Type B pancreatic cell (in vitro differentiated cells): Measurements from ENCODE around the gene KCNA4. TPM values are rescaled to one million over a fixed set of nuclear protein-coding genes. Genes with fewer than 3 reads are reported as not detected.

Source experiments
- DNase-seq: peaks from one replicate; pipeline ENCODE4 v3.0.0; 2021; ENCODE audit warnings: mixed read lengths; ENCODE audit not compliant: unreplicated experiment; ENCODE audit errors: extremely low spot score
- H3K27ac Mint-ChIP-seq: 2 replicates; pipeline ENCODE4 v1.8.0; 2021; ENCODE audit warnings: mild to moderate bottlenecking, mixed read lengths
- H3K27me3 Mint-ChIP-seq: 2 replicates; pipeline ENCODE4 v1.8.0; 2021; ENCODE audit warnings: mixed read lengths
- H3K36me3 Mint-ChIP-seq: 2 replicates; pipeline ENCODE4 v1.8.0; 2021; ENCODE audit warnings: mixed read lengths
- H3K4me1 Mint-ChIP-seq: one replicate; pipeline ENCODE4 v1.8.0; 2021; ENCODE audit warnings: mixed read lengths; ENCODE audit not compliant: unreplicated experiment
- H3K4me3 Mint-ChIP-seq: 2 replicates; pipeline ENCODE4 v1.8.0; 2021; ENCODE audit warnings: mild to moderate bottlenecking, mixed read lengths
- H3K9me3 Mint-ChIP-seq: 2 replicates; pipeline ENCODE4 v1.8.0; 2021; ENCODE audit warnings: mixed read lengths
- long read RNA-seq: library from polyadenylated mRNA; unstranded; transcript quantifications from one replicate; pipeline ENCODE4 v2.0.0, GENCODE V29; 2020
- total RNA-seq: library from RNA; stranded (reverse); gene quantifications from 2 replicates; pipeline ENCODE4 v1.2.1, GENCODE V29; 2021; ENCODE audit warnings: low replicate concordance
- TF ChIP-seq, protein P1 (sequence below): fragments of 200-600 bp; sonication (generic); conservative IDR thresholded peaks from 2 replicates; pipeline ENCODE4 v1.5.0; 2021; ENCODE audit warnings: antibody characterized with exemption, mild to moderate bottlenecking

KCNA4 gene
- total RNA-seq: 2.1 and 3.0 TPM in 2 replicates
- long read RNA-seq, partial matches to known transcripts: 0 of 2 reads
- long read RNA-seq, other reads (novel, unspliced or antisense): 1 of 2 reads

DNA sequence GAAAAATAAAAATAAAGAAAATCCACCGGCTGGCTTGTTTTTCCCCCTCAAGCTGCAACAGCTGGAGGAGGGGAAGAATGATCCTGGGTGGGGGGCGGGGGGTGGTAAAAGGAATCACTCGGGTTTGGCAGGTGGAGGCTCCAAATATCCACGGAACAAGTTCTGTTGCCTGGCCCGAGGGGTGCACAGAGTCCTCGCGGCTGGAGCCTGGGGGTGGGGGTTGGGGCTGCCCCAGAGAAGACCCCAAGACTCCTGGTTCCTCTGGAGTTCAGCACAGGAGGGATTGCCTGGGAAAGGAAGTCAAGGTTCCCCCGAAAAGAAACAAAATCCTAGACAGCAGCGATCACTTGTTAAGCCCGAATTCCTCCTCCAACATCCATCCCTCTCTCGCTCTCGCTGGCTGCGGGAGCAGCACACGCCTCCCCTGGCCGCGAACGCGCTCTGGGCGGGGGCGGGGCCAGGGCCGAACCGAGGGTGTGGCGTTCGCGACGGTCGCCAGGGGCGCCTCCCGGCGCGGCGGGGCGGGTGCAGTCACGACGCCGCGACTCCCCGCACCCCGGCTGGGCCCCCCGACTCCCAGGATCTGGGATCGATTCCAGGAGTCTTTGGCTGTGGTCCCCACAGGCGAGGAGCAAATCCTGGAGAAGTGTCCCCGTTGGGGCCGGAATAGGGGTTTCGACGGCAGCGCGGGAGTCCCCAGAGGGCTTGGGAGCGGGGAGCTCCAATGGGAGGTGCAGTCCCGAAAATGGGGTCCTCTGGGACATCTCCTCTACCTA is at the start of gene KCNA4:
Gene KCNA4 (minus strand): TSS at position 443 of the 776 bp plus-strand sequence. CDS start 4,352 bp downstream, outside the sequence.
- Mint-ChIP-seq H3K27me3 (peaks cover 28% of the 10 kb centered on the region), H3K4me3 (peak within 1 kb of the TSS; percentile 80), H3K9me3 (no peaks in the 10 kb centered on the region), H3K4me1 (no peaks in the 10 kb centered on the region), H3K36me3 (no peaks in the 10 kb centered on the region), H3K27ac (no peak within 1 kb of the TSS)
- TF ChIP-seq, protein P1, sequence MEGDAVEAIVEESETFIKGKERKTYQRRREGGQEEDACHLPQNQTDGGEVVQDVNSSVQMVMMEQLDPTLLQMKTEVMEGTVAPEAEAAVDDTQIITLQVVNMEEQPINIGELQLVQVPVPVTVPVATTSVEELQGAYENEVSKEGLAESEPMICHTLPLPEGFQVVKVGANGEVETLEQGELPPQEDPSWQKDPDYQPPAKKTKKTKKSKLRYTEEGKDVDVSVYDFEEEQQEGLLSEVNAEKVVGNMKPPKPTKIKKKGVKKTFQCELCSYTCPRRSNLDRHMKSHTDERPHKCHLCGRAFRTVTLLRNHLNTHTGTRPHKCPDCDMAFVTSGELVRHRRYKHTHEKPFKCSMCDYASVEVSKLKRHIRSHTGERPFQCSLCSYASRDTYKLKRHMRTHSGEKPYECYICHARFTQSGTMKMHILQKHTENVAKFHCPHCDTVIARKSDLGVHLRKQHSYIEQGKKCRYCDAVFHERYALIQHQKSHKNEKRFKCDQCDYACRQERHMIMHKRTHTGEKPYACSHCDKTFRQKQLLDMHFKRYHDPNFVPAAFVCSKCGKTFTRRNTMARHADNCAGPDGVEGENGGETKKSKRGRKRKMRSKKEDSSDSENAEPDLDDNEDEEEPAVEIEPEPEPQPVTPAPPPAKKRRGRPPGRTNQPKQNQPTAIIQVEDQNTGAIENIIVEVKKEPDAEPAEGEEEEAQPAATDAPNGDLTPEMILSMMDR: peak; percentile 74
- no peak for DNase-seq

DNA sequence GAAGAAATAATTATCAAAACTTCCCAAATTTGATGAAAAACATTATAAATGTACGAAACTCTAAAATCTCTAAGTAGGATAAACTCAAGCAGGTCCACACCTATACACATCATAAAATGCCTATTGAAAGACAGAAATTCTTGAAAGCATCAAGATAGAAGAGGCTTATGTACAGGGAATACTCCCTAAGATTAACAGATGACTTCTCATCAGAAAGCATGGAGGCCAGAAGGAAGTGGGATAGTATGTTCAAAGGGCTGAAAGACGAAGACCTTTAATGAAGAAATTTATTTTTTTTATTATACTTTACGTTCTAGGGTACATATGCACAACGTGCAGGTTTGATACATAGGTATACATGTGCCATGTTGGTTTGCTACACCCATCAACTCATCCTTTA is 45.3 kb upstream of the KCNA4 start:
- Mint-ChIP-seq H3K36me3 (no peaks in the 10 kb centered on the region), H3K27ac (no peak overlapping the region)

DNA sequence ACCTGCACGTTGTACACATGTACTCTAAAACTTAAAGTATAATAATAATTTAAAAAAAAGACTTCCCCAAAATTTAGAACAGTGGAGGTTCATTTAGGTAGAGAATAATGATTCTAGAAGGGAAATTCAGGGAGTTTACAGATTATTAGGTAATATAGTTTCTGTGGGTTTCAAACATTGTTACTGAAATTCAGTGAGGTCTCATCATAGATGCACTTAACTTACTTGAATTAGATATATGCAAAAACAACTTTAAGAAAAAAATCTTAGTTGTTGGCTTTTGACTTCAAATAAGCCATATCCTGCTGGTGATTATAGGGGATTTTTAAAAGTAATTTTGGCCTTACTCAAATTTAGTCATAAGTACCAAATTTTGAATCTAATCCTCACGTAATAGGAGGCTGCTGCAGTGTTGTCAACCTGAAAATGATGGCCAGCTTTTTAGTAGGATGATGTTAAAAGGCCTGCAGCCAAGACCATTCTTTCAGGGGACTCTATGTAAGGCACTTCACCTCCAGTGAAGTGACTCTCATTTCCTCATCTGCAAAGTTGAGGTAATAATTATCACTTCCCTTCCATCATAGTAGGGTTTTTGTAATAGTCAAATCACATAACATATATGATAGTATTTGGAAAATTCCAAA is 42.5 kb upstream of the KCNA4 start:
- H3K27ac Mint-ChIP-seq: no peak overlapping the region
- TF ChIP-seq, protein P1: no peak
- H3K4me1 Mint-ChIP-seq: no peaks in the 10 kb centered on the region

More for the DNA sequence above, 45.3 kb upstream of the KCNA4 start:
- TF ChIP-seq, protein P1: no peak
- H3K4me3 Mint-ChIP-seq: no peak overlapping the region
- DNase-seq: no peak
- peaks cover 8% of the 10 kb centered on the region for H3K9me3 Mint-ChIP-seq
- H3K4me1 Mint-ChIP-seq: no peaks in the 10 kb centered on the region
- H3K27me3 Mint-ChIP-seq: no peaks in the 10 kb centered on the region

DNA sequence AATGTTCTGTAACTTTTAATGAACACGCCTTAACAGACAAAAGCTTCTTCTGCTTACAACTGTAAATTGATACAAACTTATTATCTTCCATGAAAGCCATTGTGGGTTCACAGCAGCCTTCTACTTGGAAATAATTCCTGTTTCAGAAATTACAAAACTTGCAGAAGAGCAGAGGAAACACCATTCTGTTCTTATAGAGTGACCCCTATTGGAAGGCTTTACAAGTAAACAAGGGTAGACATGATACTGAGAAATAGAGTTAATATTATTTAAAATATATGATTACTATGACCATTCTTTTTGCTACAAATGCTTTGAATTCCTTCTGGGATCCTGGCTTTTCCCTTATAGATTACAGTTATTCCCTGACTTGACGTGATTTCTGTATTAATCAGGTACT is 32.4 kb upstream of the KCNA4 start:
- Mint-ChIP-seq H3K4me1 (no peaks in the 10 kb centered on the region), H3K4me3 (no peak overlapping the region), H3K9me3 (no peaks in the 10 kb centered on the region), H3K36me3 (no peaks in the 10 kb centered on the region), H3K27me3 (no peaks in the 10 kb centered on the region), H3K27ac (no peak overlapping the region)
- no peak for DNase-seq
- TF ChIP-seq, protein P1: peak; percentile 18

More for the DNA sequence above, 42.5 kb upstream of the KCNA4 start:
- H3K36me3 Mint-ChIP-seq: no peaks in the 10 kb centered on the region
- no peak overlapping the region for H3K4me3 Mint-ChIP-seq
- DNase-seq: no peak
- H3K9me3 Mint-ChIP-seq: peaks cover 8% of the 10 kb centered on the region
- H3K27me3 Mint-ChIP-seq: no peaks in the 10 kb centered on the region

DNA sequence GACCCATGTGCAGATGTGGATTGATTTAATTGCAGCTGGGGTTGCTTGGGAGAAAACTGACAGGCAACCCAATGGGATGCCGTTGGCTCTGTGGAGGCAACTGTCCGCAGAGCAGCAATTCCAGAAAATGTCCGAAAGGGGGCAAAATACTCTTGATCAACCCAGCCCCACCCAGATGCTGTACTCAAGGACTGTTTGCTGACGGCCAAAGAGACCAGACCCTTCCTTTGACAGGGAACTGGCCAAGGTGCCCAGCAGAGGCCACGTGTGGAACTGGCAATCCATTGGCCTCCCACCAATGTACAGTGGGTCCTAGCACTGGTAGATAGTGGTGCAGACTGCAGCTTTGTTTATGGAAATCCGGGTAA is 29.7 kb upstream of the KCNA4 start:
- Mint-ChIP-seq H3K4me3 (no peak overlapping the region), H3K36me3 (no peaks in the 10 kb centered on the region), H3K27ac (no peak overlapping the region), H3K9me3 (no peaks in the 10 kb centered on the region), H3K27me3 (no peaks in the 10 kb centered on the region), H3K4me1 (no peaks in the 10 kb centered on the region)
- TF ChIP-seq, protein P1: peak; percentile 45
- DNase-seq: no peak
